ENCODE data around the gene MCF2L.
A peak's percentile ranks its signal among the peaks of the same experiment; 100 is the strongest.

The MCF2L gene

DNA sequence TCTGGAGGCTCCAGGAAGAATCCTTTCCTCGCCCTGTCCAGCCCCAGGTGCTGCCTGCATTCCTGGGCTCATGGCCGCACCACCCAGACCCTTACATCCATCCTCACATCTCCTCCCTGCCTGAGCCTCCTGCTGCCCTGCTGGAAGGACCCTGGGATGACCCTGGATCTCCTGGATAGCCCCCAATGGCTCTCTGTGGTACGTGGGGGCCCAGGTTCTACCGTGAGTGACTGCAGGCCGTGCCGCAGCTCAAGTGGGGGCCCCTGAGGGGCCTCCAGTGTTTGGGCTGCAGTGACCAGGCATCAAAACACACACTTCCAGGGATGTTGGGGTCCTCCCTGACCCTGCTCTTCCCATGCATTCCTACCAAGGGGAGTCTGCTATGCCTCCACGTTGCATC is 8.3 kb upstream of the MCF2L start:
- Histone ChIP-seq H2AFZ (ENCODE audit: low read length) (no peak overlapping the region), H3K14ac (ENCODE audit: low read length) (no peak overlapping the region), H3K9me3 (replicated peaks in 1 of 2; ENCODE audit: control insufficient read depth in 2 of 2, insufficient read depth in 1 of 2, low read depth in 1 of 2, low read length in 2 of 2) (peaks cover 0 to 2% of the 10 kb centered on the region in 2 donors), H3K23ac (ENCODE audit: low read depth, low read length, poor library complexity) (no peak overlapping the region), H3K79me1 (ENCODE audit: low read depth, low read length) (peaks cover 11% of the 10 kb centered on the region), H3K4ac (ENCODE audit: low read length) (no peak overlapping the region), H3K4me2 (ENCODE audit: insufficient read depth, low read length, poor library complexity, severe bottlenecking) (no peak overlapping the region), H2BK15ac (ENCODE audit: low read length) (no peak overlapping the region), H4K91ac (ENCODE audit: low read depth, low read length, poor library complexity) (no peak overlapping the region), H3K4me3 (ENCODE audit: low read length in 2 of 2) (no peak overlapping the region), H3K4me1 (ENCODE audit: control insufficient read depth in 2 of 2, insufficient read depth in 1 of 2, low read depth in 1 of 2, low read length in 2 of 2) (peaks cover 26 to 32% of the 10 kb centered on the region in 2 donors), H2BK120ac (ENCODE audit: low read depth, low read length) (no peak overlapping the region), H3K18ac (ENCODE audit: low read length) (peak overlapping the region; percentile 33), H3K9ac (ENCODE audit: low read depth, low read length, poor library complexity) (no peak overlapping the region), H3K36me3 (replicated peaks in 1 of 2; ENCODE audit: control insufficient read depth in 2 of 2, insufficient read depth in 2 of 2, low read length in 2 of 2) (peaks cover 0 to 3% of the 10 kb centered on the region in 2 donors), H4K8ac (ENCODE audit: low read depth, low read length) (no peak overlapping the region), H2BK12ac (ENCODE audit: low read length) (no peak overlapping the region), H2AK5ac (ENCODE audit: low read depth, low read length) (peak overlapping the region; percentile 80), H2BK5ac (ENCODE audit: low read length) (peak overlapping the region; percentile 31), H3K27me3 (ENCODE audit: control insufficient read depth in 3 of 3, insufficient read depth in 3 of 3, low read depth in 1 of 3, low read length in 3 of 3) (no peaks in the 10 kb centered on the region), H3K27ac (replicated peaks; ENCODE audit: low read length) (no peak overlapping the region)
- no CpG with 5 or more reads among the region's 7 CpGs for WGBS, 2 donors (ENCODE audit: extremely low coverage in 2 of 2, insufficient read length in 2 of 2, insufficient replicate concordance in 1 of 2)
- no peak for DNase-seq (ENCODE audit: low spot score)

DNA sequence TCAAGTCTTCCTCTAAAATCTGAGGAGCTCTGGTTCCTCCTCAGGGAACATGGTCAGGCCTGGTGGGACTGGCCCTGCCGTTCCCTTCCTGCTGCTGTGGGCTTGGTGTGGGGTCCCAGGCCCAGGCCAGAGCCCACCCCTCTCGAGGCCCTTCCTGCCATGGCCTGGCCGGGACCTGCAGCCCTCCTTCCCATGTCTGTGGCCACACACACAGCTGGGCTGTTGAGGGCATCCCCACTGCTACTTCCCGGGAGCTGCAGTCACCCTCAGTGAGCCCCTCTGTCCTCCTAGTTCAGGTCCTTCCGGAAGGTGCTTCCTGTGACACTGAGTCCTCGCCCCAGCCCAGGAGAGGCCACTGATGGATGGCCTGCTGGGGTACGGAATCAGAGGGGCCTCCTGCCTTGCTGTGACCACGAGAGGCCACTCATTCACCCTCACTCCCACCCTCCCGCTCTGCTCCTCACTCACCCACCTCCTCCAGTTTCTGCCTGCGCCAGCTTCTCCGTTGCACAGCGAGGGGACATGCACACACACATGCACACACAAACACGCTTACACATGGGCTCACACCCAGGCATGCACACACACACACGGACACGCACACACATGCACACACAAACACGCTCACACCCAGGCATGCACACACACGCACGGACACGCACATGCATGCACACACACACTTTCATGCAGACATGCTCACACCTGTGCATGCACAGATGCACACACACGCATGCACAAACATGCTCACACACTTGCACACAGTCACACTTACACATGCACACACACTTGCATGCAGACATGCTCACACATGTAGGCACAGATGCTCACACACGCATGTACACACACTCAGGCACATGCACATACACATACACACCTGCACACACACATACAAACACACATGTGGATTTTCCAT is 7.3 kb upstream of the MCF2L start:
- Histone ChIP-seq H2BK12ac (ENCODE audit: low read length) (peak overlapping the region; percentile 49), H2BK5ac (ENCODE audit: low read length) (no peak overlapping the region), H3K36me3 (replicated peaks in 1 of 2; ENCODE audit: control insufficient read depth in 2 of 2, insufficient read depth in 2 of 2, low read length in 2 of 2) (peaks cover 0 to 3% of the 10 kb centered on the region in 2 donors), H4K91ac (ENCODE audit: low read depth, low read length, poor library complexity) (peak overlapping the region; percentile 87), H3K18ac (ENCODE audit: low read length) (peak overlapping the region; percentile 58), H3K27me3 (ENCODE audit: control insufficient read depth in 3 of 3, insufficient read depth in 3 of 3, low read depth in 1 of 3, low read length in 3 of 3) (no peaks in the 10 kb centered on the region), H2BK15ac (ENCODE audit: low read length) (no peak overlapping the region), H2AK5ac (ENCODE audit: low read depth, low read length) (peak overlapping the region; percentile 20), H3K9me3 (replicated peaks in 1 of 2; ENCODE audit: control insufficient read depth in 2 of 2, insufficient read depth in 1 of 2, low read depth in 1 of 2, low read length in 2 of 2) (peaks cover 0 to 2% of the 10 kb centered on the region in 2 donors), H3K79me1 (ENCODE audit: low read depth, low read length) (peaks cover 11% of the 10 kb centered on the region), H3K4me2 (ENCODE audit: insufficient read depth, low read length, poor library complexity, severe bottlenecking) (no peak overlapping the region), H3K23ac (ENCODE audit: low read depth, low read length, poor library complexity) (peak overlapping the region; percentile 83), H3K27ac (replicated peaks; ENCODE audit: low read length) (no peak overlapping the region), H3K14ac (ENCODE audit: low read length) (peak overlapping the region; percentile 72), H3K4ac (ENCODE audit: low read length) (no peak overlapping the region), H3K9ac (ENCODE audit: low read depth, low read length, poor library complexity) (peak overlapping the region; percentile 68), H4K8ac (ENCODE audit: low read depth, low read length) (no peak overlapping the region), H2AFZ (ENCODE audit: low read length) (no peak overlapping the region), H3K4me1 (ENCODE audit: control insufficient read depth in 2 of 2, insufficient read depth in 1 of 2, low read depth in 1 of 2, low read length in 2 of 2) (peaks cover 19 to 22% of the 10 kb centered on the region in 2 donors), H3K4me3 (ENCODE audit: low read length in 2 of 2) (peak overlapping the region in 1 of 2 donors; percentile 62), H2BK120ac (ENCODE audit: low read depth, low read length) (no peak overlapping the region)
- WGBS, 2 donors (ENCODE audit: extremely low coverage in 2 of 2, insufficient read length in 2 of 2, insufficient replicate concordance in 1 of 2): no CpG with 5 or more reads among the region's 21 CpGs
- DNase-seq (ENCODE audit: low spot score): no peak

DNA sequence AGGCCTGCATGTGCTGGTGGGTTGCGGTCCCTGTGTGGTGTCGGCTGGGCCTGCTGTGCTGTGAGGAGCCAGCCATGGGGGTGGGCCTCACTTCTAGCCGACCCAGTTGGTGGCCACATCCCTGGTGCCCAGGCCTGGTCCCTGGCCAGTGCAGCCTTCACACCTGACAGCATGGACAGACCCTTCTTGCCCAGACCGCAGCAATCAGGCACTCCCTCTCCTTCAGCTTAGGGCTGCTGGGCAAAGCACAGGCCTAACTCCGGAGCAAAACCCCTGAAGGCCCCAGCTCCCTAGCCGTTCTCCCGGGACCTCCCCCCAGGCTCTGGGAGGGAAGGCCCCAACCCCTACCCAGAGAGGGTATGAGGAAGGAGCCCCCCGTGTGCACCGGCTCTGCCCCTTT is 6.6 kb upstream of the MCF2L start:
- H3K14ac ChIP-seq (ENCODE audit: low read length): peak overlapping the region; percentile 60
- no CpG with 5 or more reads among the region's 9 CpGs for WGBS, 2 donors (ENCODE audit: extremely low coverage in 2 of 2, insufficient read length in 2 of 2, insufficient replicate concordance in 1 of 2)
- peaks cover 11% of the 10 kb centered on the region for H3K79me1 ChIP-seq (ENCODE audit: low read depth, low read length)
- H3K18ac ChIP-seq (ENCODE audit: low read length): no peak overlapping the region
- H2AK5ac ChIP-seq (ENCODE audit: low read depth, low read length): no peak overlapping the region
- no peak overlapping the region for H2AFZ ChIP-seq (ENCODE audit: low read length)
- H2BK5ac ChIP-seq (ENCODE audit: low read length): no peak overlapping the region
- H3K36me3 ChIP-seq (replicated peaks in 1 of 2; ENCODE audit: control insufficient read depth in 2 of 2, insufficient read depth in 2 of 2, low read length in 2 of 2): peaks cover 0 to 3% of the 10 kb centered on the region in 2 donors
- H2BK15ac ChIP-seq (ENCODE audit: low read length): no peak overlapping the region
- H3K27ac ChIP-seq (replicated peaks; ENCODE audit: low read length): no peak overlapping the region
- no peak overlapping the region for H4K8ac ChIP-seq (ENCODE audit: low read depth, low read length)
- peaks cover 12 to 17% of the 10 kb centered on the region in 2 donors for H3K4me1 ChIP-seq (ENCODE audit: control insufficient read depth in 2 of 2, insufficient read depth in 1 of 2, low read depth in 1 of 2, low read length in 2 of 2)
- H3K4ac ChIP-seq (ENCODE audit: low read length): no peak overlapping the region
- H3K4me2 ChIP-seq (ENCODE audit: insufficient read depth, low read length, poor library complexity, severe bottlenecking): no peak overlapping the region
- H3K27me3 ChIP-seq (ENCODE audit: control insufficient read depth in 3 of 3, insufficient read depth in 3 of 3, low read depth in 1 of 3, low read length in 3 of 3): no peaks in the 10 kb centered on the region
- no peak overlapping the region for H3K9ac ChIP-seq (ENCODE audit: low read depth, low read length, poor library complexity)
- peak overlapping the region; percentile 87 for H4K91ac ChIP-seq (ENCODE audit: low read depth, low read length, poor library complexity)
- H2BK120ac ChIP-seq (ENCODE audit: low read depth, low read length): no peak overlapping the region
- no peak for DNase-seq (ENCODE audit: low spot score)
- H2BK12ac ChIP-seq (ENCODE audit: low read length): no peak overlapping the region
- H3K4me3 ChIP-seq (ENCODE audit: low read length in 2 of 2): no peak overlapping the region
- peak overlapping the region; percentile 83 for H3K23ac ChIP-seq (ENCODE audit: low read depth, low read length, poor library complexity)
- peaks cover 0 to 2% of the 10 kb centered on the region in 2 donors for H3K9me3 ChIP-seq (replicated peaks in 1 of 2; ENCODE audit: control insufficient read depth in 2 of 2, insufficient read depth in 1 of 2, low read depth in 1 of 2, low read length in 2 of 2)

DNA sequence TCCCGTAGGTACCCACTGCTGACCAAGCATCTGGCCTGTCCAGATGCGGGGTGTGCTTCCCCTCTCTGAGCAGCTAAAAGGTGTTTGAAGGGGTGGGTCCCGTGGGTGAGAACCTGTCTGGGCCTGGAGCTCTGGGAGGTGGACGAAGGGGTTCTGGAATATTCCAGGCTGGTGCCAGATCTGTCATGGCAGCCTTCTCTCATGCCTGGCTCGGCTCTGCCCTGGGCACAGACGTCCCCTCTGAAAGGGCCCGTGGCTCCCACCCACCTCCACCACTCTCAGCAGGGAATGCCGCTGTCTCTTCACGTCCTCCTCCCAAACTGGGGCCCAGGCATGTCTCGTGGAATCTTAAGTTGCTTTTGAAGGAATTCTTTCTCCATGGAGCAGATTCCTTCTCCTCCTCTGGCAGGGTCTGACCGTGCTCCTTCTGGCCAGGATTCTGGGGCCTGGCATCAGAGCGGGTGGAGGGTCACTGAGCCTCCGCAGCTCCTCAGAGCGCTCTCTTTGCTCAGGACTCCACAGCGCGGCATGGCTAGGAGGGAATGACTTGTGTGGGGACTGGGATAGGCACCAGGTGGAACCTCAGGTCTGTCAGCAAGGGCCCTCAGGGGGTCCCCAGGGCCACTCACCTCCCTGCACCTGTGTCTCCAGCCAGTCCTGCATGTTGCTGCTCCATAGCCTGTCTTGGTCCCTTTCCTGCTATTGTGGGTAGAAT is 5.9 kb upstream of the MCF2L start:
- H2BK12ac ChIP-seq (ENCODE audit: low read length): no peak overlapping the region
- H4K91ac ChIP-seq (ENCODE audit: low read depth, low read length, poor library complexity): no peak overlapping the region
- H4K8ac ChIP-seq (ENCODE audit: low read depth, low read length): no peak overlapping the region
- peaks cover 0 to 6% of the 10 kb centered on the region in 2 donors for H3K36me3 ChIP-seq (replicated peaks in 1 of 2; ENCODE audit: control insufficient read depth in 2 of 2, insufficient read depth in 2 of 2, low read length in 2 of 2)
- H2BK15ac ChIP-seq (ENCODE audit: low read length): no peak overlapping the region
- H3K4me3 ChIP-seq (ENCODE audit: low read length in 2 of 2): no peak overlapping the region
- no peak for DNase-seq (ENCODE audit: low spot score)
- H3K27ac ChIP-seq (replicated peaks; ENCODE audit: low read length): no peak overlapping the region
- no peak overlapping the region for H3K23ac ChIP-seq (ENCODE audit: low read depth, low read length, poor library complexity)
- peaks cover 11% of the 10 kb centered on the region for H3K79me1 ChIP-seq (ENCODE audit: low read depth, low read length)
- no peak overlapping the region for H2AFZ ChIP-seq (ENCODE audit: low read length)
- H3K14ac ChIP-seq (ENCODE audit: low read length): peak overlapping the region; percentile 2
- no peak overlapping the region for H3K4me2 ChIP-seq (ENCODE audit: insufficient read depth, low read length, poor library complexity, severe bottlenecking)
- peak overlapping the region; percentile 26 for H2BK5ac ChIP-seq (ENCODE audit: low read length)
- H3K27me3 ChIP-seq (ENCODE audit: control insufficient read depth in 3 of 3, insufficient read depth in 3 of 3, low read depth in 1 of 3, low read length in 3 of 3): no peaks in the 10 kb centered on the region
- H2AK5ac ChIP-seq (ENCODE audit: low read depth, low read length): no peak overlapping the region
- H3K18ac ChIP-seq (ENCODE audit: low read length): no peak overlapping the region
- peaks cover 0 to 2% of the 10 kb centered on the region in 2 donors for H3K9me3 ChIP-seq (replicated peaks in 1 of 2; ENCODE audit: control insufficient read depth in 2 of 2, insufficient read depth in 1 of 2, low read depth in 1 of 2, low read length in 2 of 2)
- no peak overlapping the region for H2BK120ac ChIP-seq (ENCODE audit: low read depth, low read length)
- WGBS, 2 donors (ENCODE audit: extremely low coverage in 2 of 2, insufficient read length in 2 of 2, insufficient replicate concordance in 1 of 2): no CpG with 5 or more reads among the region's 16 CpGs
- H3K4me1 ChIP-seq (ENCODE audit: control insufficient read depth in 2 of 2, insufficient read depth in 1 of 2, low read depth in 1 of 2, low read length in 2 of 2): peaks cover 10 to 14% of the 10 kb centered on the region in 2 donors
- H3K9ac ChIP-seq (ENCODE audit: low read depth, low read length, poor library complexity): no peak overlapping the region
- no peak overlapping the region for H3K4ac ChIP-seq (ENCODE audit: low read length)

All from neuronal stem cell (in vitro differentiated cells).